K562 (cell line): Measurements from ENCODE around the gene MGAT5. TPM values are rescaled to one million over a fixed set of nuclear protein-coding genes. Genes with fewer than 3 reads are reported as not detected.

Experiments
- ATAC-seq: fragments of 200-7000 bp; cut with Tn5 transposase; 3 replicates; pipeline ENCODE4 v1.9.1; 2020; ENCODE audit warnings: moderate library complexity
- BruUV-seq: library from RNA; stranded (reverse); fragments of 400-500 nt; replicated peaks from 2 replicates; lab custom pipeline; 2021; lab: Mats Ljungman, UMichigan
- CTCF ChIA-PET: fragments of 300-600 bp; formaldehyde crosslinking; extraction: SDS; loops from one replicate; lab custom pipeline; 2021; ENCODE audit warnings: low intra/inter-chr PET ratio; lab: Yijun Ruan, JAX
- POLR2A ChIA-PET: fragments of 300-600, 350-650 bp; sonication (Branson Sonifier 250); formaldehyde crosslinking; extraction: SDS; loops from one replicate; lab custom pipeline; 2021; ENCODE audit warnings: antibody characterized with exemption, inconsistent platforms; lab: Yijun Ruan, JAX
- DNase-seq, 4 experiments: peaks; one replicate each; pipeline versions ENCODE4 v3.0.0 to v3.0.0-alpha.2; 2011 to 2018; ENCODE audit warnings: low spot score in 3 of 4, mixed read lengths in 3 of 4; ENCODE audit errors: extremely low read depth in 1 of 4
- FAIRE-seq: peaks from 2 replicates; lab custom pipeline; 2011; peaks lifted over from hg19 to GRCh38; lab: Jason Lieb, UNC
- H2AFZ ChIP-seq: 2 replicates; pipeline ENCODE4 v1.6.0; 2011; ENCODE audit warnings: low read depth, low read length, control low read depth, inconsistent platforms
- H3K27ac ChIP-seq: fragments of 200-600 bp; 3 replicates; pipeline ENCODE4 v1.8.0; 2011; ENCODE audit warnings: low read depth, mild to moderate bottlenecking, control low read depth, inconsistent platforms, low read length, moderate library complexity, mixed read lengths; ENCODE audit errors: extremely low read depth
- H3K27me3 ChIP-seq, 2 experiments: fragments of 300-600 bp in 1 of 2; 2 replicates in 1 of 2; 3 replicates in 1 of 2; pipeline versions ENCODE4 v1.6.0 to v1.8.0; 2011; ENCODE audit warnings: inconsistent platforms in 2 of 2, low read length in 2 of 2, mild to moderate bottlenecking in 1 of 2, mixed read lengths in 1 of 2, moderate library complexity in 1 of 2; ENCODE audit not compliant: control insufficient read depth in 2 of 2, insufficient read depth in 2 of 2
- H3K36me3 ChIP-seq: fragments of 300-600 bp; 3 replicates; pipeline ENCODE4 v1.8.0; 2011; ENCODE audit warnings: mild to moderate bottlenecking, low read length, inconsistent platforms; ENCODE audit not compliant: control insufficient read depth, insufficient read depth
- H3K4me1 ChIP-seq, 2 experiments: fragments of 200-600 bp in 1 of 2; replicated peaks in 1 of 2; 2 replicates in 1 of 2; 3 replicates in 1 of 2; pipeline versions ENCODE4 v1.5.1 to v1.8.0; 2011; ENCODE audit warnings: inconsistent platforms in 2 of 2, low read length in 2 of 2, mild to moderate bottlenecking in 1 of 2, mixed read lengths in 1 of 2, moderate library complexity in 1 of 2; ENCODE audit not compliant: control insufficient read depth in 2 of 2, insufficient read depth in 2 of 2
- H3K4me2 ChIP-seq: 2 replicates; pipeline ENCODE4 v1.6.1; 2011; ENCODE audit warnings: low read length, control low read depth, inconsistent platforms, mixed read lengths; ENCODE audit not compliant: insufficient read depth
- H3K4me3 ChIP-seq: fragments of 200-600 bp; sonication (generic), shearing (Covaris generic); 2 replicates; pipeline ENCODE4 v1.5.1; 2016; ENCODE audit warnings: control low read depth, inconsistent platforms
- H3K79me2 ChIP-seq: fragments of 200-600 bp; 3 replicates; pipeline ENCODE4 v1.8.0; 2011; ENCODE audit warnings: low read length, inconsistent platforms; ENCODE audit not compliant: control insufficient read depth, insufficient read depth
- H3K9ac ChIP-seq, 2 experiments: 2 replicates each; pipeline versions ENCODE4 v1.6.0 to v1.6.1; 2011; ENCODE audit warnings: low read depth in 2 of 2, low read length in 2 of 2, control low read depth in 1 of 2, inconsistent platforms in 1 of 2, mild to moderate bottlenecking in 1 of 2, mixed read lengths in 1 of 2; ENCODE audit not compliant: insufficient read depth in 1 of 2
- H3K9me1 ChIP-seq: one replicate; pipeline ENCODE4 v1.6.0; 2011; ENCODE audit warnings: inconsistent platforms, mild to moderate bottlenecking, low read length, moderate library complexity; ENCODE audit not compliant: control insufficient read depth, insufficient read depth
- H3K9me3 ChIP-seq: replicated peaks from 2 replicates; pipeline ENCODE4 v1.5.1; 2011; ENCODE audit warnings: low read depth, low read length, inconsistent platforms; ENCODE audit not compliant: control insufficient read depth, insufficient read depth
- H4K20me1 ChIP-seq: replicated peaks from 2 replicates; pipeline ENCODE4 v1.6.1; 2011; ENCODE audit warnings: low read length, inconsistent platforms, mixed read lengths; ENCODE audit not compliant: control insufficient read depth, insufficient read depth
- CLOCK ChIP-seq: fragments of 250-450 bp; sonication (Bioruptor Pico); IDR thresholded peaks from 2 replicates; pipeline ENCODE4 v1.4.0; 2020; ENCODE audit warnings: mild to moderate bottlenecking, moderate library complexity, borderline replicate concordance
- ELK3 ChIP-seq: fragments of 450-650 bp; formaldehyde crosslinking; IDR thresholded peaks from 2 replicates; pipeline ENCODE4 v1.4.0; 2020; ENCODE audit warnings: mild to moderate bottlenecking
- RUNX1 ChIP-seq: sonication (generic); IDR thresholded peaks from 2 replicates; pipeline ENCODE4 v1.6.1; 2016; ENCODE audit warnings: antibody characterized with exemption, low read depth
- WGBS: fragments of 100-300 bp; shearing (Covaris generic); methylation state at CpG from one replicate; pipeline ENCODE4 v1.1.6; 2016; ENCODE audit warnings: low coverage, mixed read lengths; ENCODE audit not compliant: insufficient coverage; ENCODE audit errors: missing lambda C conversion rate; 5-methylcytosine and 5-hydroxymethylcytosine counted together
- in situ Hi-C: fragments of 300-500 bp; cut with MboI; formaldehyde crosslinking; loops from 4 replicates; pipeline ENCODE4 v1.15.0; 2018; ENCODE audit warnings: inconsistent platforms, mixed read lengths
- intact Hi-C: fragments of 100-400 bp; cut with micrococcal nuclease; formaldehyde crosslinking; loops from 2 replicates; pipeline ENCODE4 v1.14.2; 2022
- polyA plus RNA-seq, 8 experiments: library from polyadenylated mRNA; depleted of rRNA in 4 of 8; stranded (reverse) in 5 of 8; unstranded in 3 of 8; fragments of >200 nt; fragmentation: Nextera tagmentation in 2 of 8; fragmentation: Illumina TruSeq in 1 of 8; extraction: Ambion mirVana in 2 of 8; extraction: Trizol in 1 of 8; gene quantifications; 2 replicates each; pipeline versions ENCODE4 v1.2.1 to v1.2.3, GENCODE V29; 2011 to 2014; ENCODE audit warnings: inconsistent platforms in 1 of 8, missing spikeins in 1 of 8
- total RNA-seq, 7 experiments: library from RNA; depleted of rRNA in 6 of 7; stranded (reverse); fragments of >200 nt in 6 of 7; fragmentation: Illumina TruSeq in 2 of 7; extraction: Trizol in 2 of 7; gene quantifications; 2 replicates each; pipeline versions ENCODE4 v1.2.1 to v1.2.3, GENCODE V29; 2011 to 2021; ENCODE audit warnings: low replicate concordance in 1 of 7

The MGAT5 gene
- total and polyA plus RNA-seq, 9 of the 15 experiments (the other 6 are each of a cell fraction or from before 2014, with no cell fraction given), result 1.6 to 18.6 (median 11.1) TPM

GRCh38 chr2:134372141-134372540, 118.3 kb downstream of the MGAT5 start:
- in situ Hi-C loops (no loop called here), intact Hi-C loops (no loop called here)
- no TSS peak for BruUV-seq
- no peak overlapping the region for H3K4me2 ChIP-seq
- H3K4me3 ChIP-seq, result no peak overlapping the region
- POLR2A ChIA-PET, result interaction anchor here (0.6 kb wide), 1 partner anchor 266 kb away, joined by 3 read pairs; no protein-coding TSS in a partner anchor
- FAIRE-seq (no peak), DNase-seq (no peak), ATAC-seq (no peak)
- WGBS, result 35% methylated on average over 5 of the region's 5 CpGs
- H3K4me1 ChIP-seq, result no peaks in the 10 kb centered on the region
- TF ChIP-seq ELK3 (CRISPR knock-in tag) (no peak), RUNX1 (no peak), CLOCK (CRISPR knock-in tag) (no peak)
- no peaks in the 10 kb centered on the region for H3K27me3 ChIP-seq
- no peaks in the 10 kb centered on the region for H3K79me2 ChIP-seq
- no peaks in the 10 kb centered on the region for H3K9me3 ChIP-seq
- H3K9ac ChIP-seq, result no peak overlapping the region
- no peak overlapping the region for H3K27ac ChIP-seq
- H3K36me3 ChIP-seq, result no peaks in the 10 kb centered on the region
- no peak overlapping the region for H2AFZ ChIP-seq
- H4K20me1 ChIP-seq, result no peaks in the 10 kb centered on the region
- no peaks in the 10 kb centered on the region for H3K9me1 ChIP-seq
- CTCF ChIA-PET, result no interaction called here
